ENCODE results near the gene DLAT.
"Not testable (repeated sequence)": the region's sequence is repeated elsewhere in the genome, so short reads cannot be mapped to it uniquely, and the experiment has no call there.

DLAT gene

GRCh38 chr11:112005422-112006094 is 19.6 kb upstream of the DLAT start:
- DNase-seq (ENCODE audit: low spot score): no peak

- DNase-seq (ENCODE audit: low spot score): not testable (repeated sequence)
These were observed 19.1 kb upstream of the DLAT start for GRCh38 chr11:112006095-112006441.

GRCh38 chr11:112011451-112011850 is 13.8 kb upstream of the DLAT start:
- not testable (repeated sequence) for DNase-seq (ENCODE audit: low spot score)

GRCh38 chr11:112012874-112013273 is 12.3 kb upstream of the DLAT start:
- no peak for DNase-seq (ENCODE audit: low spot score)

- DNase-seq (ENCODE audit: low spot score): no peak
These were observed 11.6 kb upstream of the DLAT start for GRCh38 chr11:112013497-112014164.

GRCh38 chr11:112016088-112016764 is 9.0 kb upstream of the DLAT start:
- DNase-seq (ENCODE audit: low spot score): peak; percentile 26

GRCh38 chr11:112016765-112017376 is 8.3 kb upstream of the DLAT start:
- no peak for DNase-seq (ENCODE audit: low spot score)

GRCh38 chr11:112017538-112017937 is 7.7 kb upstream of the DLAT start:
- DNase-seq (ENCODE audit: low spot score): no peak

- no peak for DNase-seq (ENCODE audit: low spot score)
These were observed 6.1 kb upstream of the DLAT start for GRCh38 chr11:112019066-112019465.

- DNase-seq (ENCODE audit: low spot score): peak; percentile 14
These were observed 2.1 kb upstream of the DLAT start for GRCh38 chr11:112023104-112023503.

GRCh38 chr11:112024178-112024772 is 933 bp upstream of the DLAT start:
- DNase-seq (ENCODE audit: low spot score): peak; percentile 57

- DNase-seq (ENCODE audit: low spot score): no peak
These were observed 499 bp downstream of the DLAT start for GRCh38 chr11:112025707-112026106.

GRCh38 chr11:112026784-112027410 is 1.7 kb downstream of the DLAT start:
- DNase-seq (ENCODE audit: low spot score): not testable (repeated sequence)

- DNase-seq (ENCODE audit: low spot score): no peak
These were observed 4.3 kb downstream of the DLAT start for GRCh38 chr11:112029460-112029859.

- no peak for DNase-seq (ENCODE audit: low spot score)
These were observed 8.7 kb downstream of the DLAT start for GRCh38 chr11:112033902-112034301.

- DNase-seq (ENCODE audit: low spot score): no peak
These were observed 12.3 kb downstream of the DLAT start for GRCh38 chr11:112037527-112037926.

GRCh38 chr11:112042161-112042960 is 17.2 kb downstream of the DLAT start:
- DNase-seq (ENCODE audit: low spot score): no peak

GRCh38 chr11:112042961-112043304 is 17.7 kb downstream of the DLAT start:
- DNase-seq (ENCODE audit: low spot score): no peak

GRCh38 chr11:112044961-112045360 is 19.8 kb downstream of the DLAT start:
- no peak for DNase-seq (ENCODE audit: low spot score)

- not testable (repeated sequence) for DNase-seq (ENCODE audit: low spot score)
These were observed 21.4 kb downstream of the DLAT start for GRCh38 chr11:112046647-112047046.

- not testable (repeated sequence) for DNase-seq (ENCODE audit: low spot score)
These were observed 23.0 kb downstream of the DLAT start for GRCh38 chr11:112048256-112048655.
